ENCODE data around the gene KRTAP6-2. TPM values are rescaled to one million over a fixed set of nuclear protein-coding genes. Genes with fewer than 3 reads are reported as not detected.

KRTAP6-2 gene, protein sequence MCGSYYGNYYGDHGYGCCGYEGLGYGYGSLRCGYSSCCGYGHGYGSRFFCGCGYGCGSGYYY
- total RNA-seq (not detected), polyA plus RNA-seq (not detected)
- long read RNA-seq, donor 1: 0 reads
- long read RNA-seq, donor 2: 0 reads
- long read RNA-seq, donor 3: 0 reads

- DNase-seq: no peak
- Histone ChIP-seq H3K4me3 (no peak within 1 kb of the TSS), H3K27ac (no peak within 1 kb of the TSS), H3K9me3 (peaks cover 0 to 5% (median 0%) of the 10 kb centered on the region in 12 donors), H3K36me3 (no peaks in the 10 kb centered on the region), H3K4me1 (no peaks in the 10 kb centered on the region), H3K27me3 (no peaks in the 10 kb centered on the region)
- no peak for ATAC-seq
- intact Hi-C loops (cut with DNase I): no loop called here
- no peak for TF ChIP-seq POLR2A (IDR thresholded peaks at IDR 0.05)
- TF ChIP-seq, protein P1, sequence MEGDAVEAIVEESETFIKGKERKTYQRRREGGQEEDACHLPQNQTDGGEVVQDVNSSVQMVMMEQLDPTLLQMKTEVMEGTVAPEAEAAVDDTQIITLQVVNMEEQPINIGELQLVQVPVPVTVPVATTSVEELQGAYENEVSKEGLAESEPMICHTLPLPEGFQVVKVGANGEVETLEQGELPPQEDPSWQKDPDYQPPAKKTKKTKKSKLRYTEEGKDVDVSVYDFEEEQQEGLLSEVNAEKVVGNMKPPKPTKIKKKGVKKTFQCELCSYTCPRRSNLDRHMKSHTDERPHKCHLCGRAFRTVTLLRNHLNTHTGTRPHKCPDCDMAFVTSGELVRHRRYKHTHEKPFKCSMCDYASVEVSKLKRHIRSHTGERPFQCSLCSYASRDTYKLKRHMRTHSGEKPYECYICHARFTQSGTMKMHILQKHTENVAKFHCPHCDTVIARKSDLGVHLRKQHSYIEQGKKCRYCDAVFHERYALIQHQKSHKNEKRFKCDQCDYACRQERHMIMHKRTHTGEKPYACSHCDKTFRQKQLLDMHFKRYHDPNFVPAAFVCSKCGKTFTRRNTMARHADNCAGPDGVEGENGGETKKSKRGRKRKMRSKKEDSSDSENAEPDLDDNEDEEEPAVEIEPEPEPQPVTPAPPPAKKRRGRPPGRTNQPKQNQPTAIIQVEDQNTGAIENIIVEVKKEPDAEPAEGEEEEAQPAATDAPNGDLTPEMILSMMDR (IDR thresholded peaks at IDR 0.05): no peak
- 91 to 95% (median 93%) methylated on average over 6 of the region's 6 CpGs for WGBS, 4 donors
These were observed at the start of gene KRTAP6-2 for GRCh38 chr21:30598802-30599201. KRTAP6-2 (minus strand) TSS chr21:30598902; CDS start chr21:30598874, 28 bp downstream.

GRCh38 chr21:30646904-30647414 lies 48.3 kb upstream of the KRTAP6-2 start:
- no peaks in the 10 kb centered on the region for H3K4me1 ChIP-seq
- H3K27me3 ChIP-seq: no peaks in the 10 kb centered on the region
- H3K36me3 ChIP-seq: no peaks in the 10 kb centered on the region
- no peaks in the 10 kb centered on the region for H3K9me3 ChIP-seq
- intact Hi-C loops (cut with DNase I): no loop called here
- DNase-seq (no peak), ATAC-seq (no peak)
- H3K27ac ChIP-seq: no peak overlapping the region
- 77 to 82% (median 77%) methylated on average over 1 of the region's 1 CpG for WGBS, 4 donors
- no peak overlapping the region for H3K4me3 ChIP-seq
- TF ChIP-seq POLR2A (IDR thresholded peaks at IDR 0.05): no peak
- TF ChIP-seq, protein P1 (IDR thresholded peaks at IDR 0.05): no peak

DNA sequence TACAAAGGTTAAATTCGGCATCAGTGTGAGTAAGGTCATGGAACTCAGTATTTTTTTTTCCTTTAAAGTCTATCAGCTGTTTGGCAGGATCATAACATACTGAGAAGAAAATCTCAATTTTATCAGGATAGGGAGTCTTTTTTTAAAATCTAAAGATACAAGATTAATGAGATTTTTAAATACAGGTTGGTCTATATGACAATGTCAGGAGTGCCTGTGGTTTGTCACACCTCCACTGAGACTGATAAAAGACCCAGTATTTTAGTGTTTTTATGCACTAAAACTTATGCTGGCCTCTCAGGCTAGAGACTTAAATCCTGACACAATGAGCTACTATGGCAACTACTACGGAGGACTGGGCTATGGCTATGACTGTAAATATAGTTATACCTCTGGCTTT lies 43.9 kb upstream of the KRTAP6-2 start, which contains the start of gene KRTAP20-3:
Gene KRTAP20-3 (plus strand): TSS at position 301 of the 400 bp plus-strand sequence.
- DNase-seq (no peak), ATAC-seq (no peak)
- no peak for TF ChIP-seq POLR2A (IDR thresholded peaks at IDR 0.05)
- TF ChIP-seq, protein P1 (IDR thresholded peaks at IDR 0.05): no peak
- intact Hi-C loops (cut with DNase I): no loop called here
- H3K27ac ChIP-seq: no peak within 1 kb of the TSS
- no peaks in the 10 kb centered on the region for H3K9me3 ChIP-seq
- H3K27me3 ChIP-seq: no peaks in the 10 kb centered on the region
- H3K4me1 ChIP-seq: no peaks in the 10 kb centered on the region
- 80 to 84% (median 84%) methylated on average over 2 of the region's 2 CpGs for WGBS, 4 donors
- no peak within 1 kb of the TSS for H3K4me3 ChIP-seq
- no peaks in the 10 kb centered on the region for H3K36me3 ChIP-seq

GRCh38 chr21:30638686-30639085 lies 40.0 kb upstream of the KRTAP6-2 start:
- Histone ChIP-seq H3K9me3 (no peaks in the 10 kb centered on the region), H3K4me3 (no peak overlapping the region), H3K4me1 (no peaks in the 10 kb centered on the region), H3K27me3 (no peaks in the 10 kb centered on the region), H3K27ac (no peak overlapping the region), H3K36me3 (no peaks in the 10 kb centered on the region)
- no peak for DNase-seq
- TF ChIP-seq, protein P1 (IDR thresholded peaks at IDR 0.05): no peak
- no peak for ATAC-seq
- 46 to 59% (median 50%) methylated on average over 3 of the region's 3 CpGs for WGBS, 4 donors
- intact Hi-C loops (cut with DNase I): no loop called here
